Esophagus squamous epithelium (tissue), 5 donors: ENCODE results near the gene PIAS4. TPM values are rescaled to one million over a fixed set of nuclear protein-coding genes. Genes with fewer than 3 reads are reported as not detected.

Source experiments
- DNase-seq: peaks from one replicate; lab custom pipeline; 2025; lab: John Stamatoyannopoulos, UW
- H3K27ac ChIP-seq, 4 donors: fragments of 200-600 bp; sonication (generic); one replicate each; pipeline ENCODE4 v1.5.1; 2016 to 2019; ENCODE audit warnings: mild to moderate bottlenecking in 1 of 4
- H3K27me3 ChIP-seq, 4 donors: fragments of 200-600 bp; sonication (generic); 1 replicate in 3 of 4; 2 replicates in 1 of 4; pipeline versions ENCODE4 v1.5.1 to v1.6.0; 2017 to 2021; ENCODE audit warnings: antibody characterized with exemption in 1 of 4
- H3K36me3 ChIP-seq, 3 donors: fragments of 200-600 bp; sonication (generic); one replicate each; pipeline ENCODE4 v1.5.1; 2016 to 2019
- H3K4me1 ChIP-seq, 3 donors: fragments of 200-600 bp; sonication (generic); one replicate each; pipeline ENCODE4 v1.5.1; 2017 to 2019
- H3K4me3 ChIP-seq, 4 donors: fragments of 200-600 bp; sonication (generic); 1 replicate in 3 of 4; 2 replicates in 1 of 4; pipeline ENCODE4 v1.5.1; 2016 to 2019; ENCODE audit warnings: mild to moderate bottlenecking in 2 of 4, moderate library complexity in 1 of 4
- H3K9me3 ChIP-seq, 3 donors: fragments of 200-600 bp; sonication (generic); one replicate each; pipeline ENCODE4 v1.5.1; 2016 to 2019
- POLR2A ChIP-seq, 4 donors: fragments of 450-650 bp; IDR thresholded peaks; one replicate each; pipeline ENCODE4 v1.6.1; 2017; ENCODE audit warnings: antibody characterized with exemption in 4 of 4, mild to moderate bottlenecking in 4 of 4, moderate library complexity in 3 of 4
- WGBS, 2 donors: methylation state at CpG; one replicate each; pipeline ENCODE4 v1.1.5; 2018; 5-methylcytosine and 5-hydroxymethylcytosine counted together
- intact Hi-C: fragments of 100-400 bp; cut with DNase I; formaldehyde crosslinking; loops from one replicate; pipeline ENCODE4 v1.15.0; 2022
- total RNA-seq, 4 donors: library from RNA; depleted of rRNA; stranded (reverse); fragments of >200 nt; gene quantifications; one replicate each; pipeline ENCODE4 v1.1.0, GENCODE V29; 2016
- TF ChIP-seq, protein P1 (sequence below), 6 experiments: fragments of 450-650 bp in 4 of 6; fragments of 200-600 bp in 2 of 6; sonication (generic) in 2 of 6; IDR thresholded peaks; one replicate each; pipeline ENCODE4 v1.5.1; 2016 to 2019; ENCODE audit warnings: antibody characterized with exemption in 6 of 6, mild to moderate bottlenecking in 4 of 6, moderate library complexity in 4 of 6
- donor health status: DM: yes; HTN: yes; CAD: no.

The PIAS4 gene
- total RNA-seq, 4 donors from 2014 or later: 11.4 to 15.1 (median 13.0) TPM

DNA sequence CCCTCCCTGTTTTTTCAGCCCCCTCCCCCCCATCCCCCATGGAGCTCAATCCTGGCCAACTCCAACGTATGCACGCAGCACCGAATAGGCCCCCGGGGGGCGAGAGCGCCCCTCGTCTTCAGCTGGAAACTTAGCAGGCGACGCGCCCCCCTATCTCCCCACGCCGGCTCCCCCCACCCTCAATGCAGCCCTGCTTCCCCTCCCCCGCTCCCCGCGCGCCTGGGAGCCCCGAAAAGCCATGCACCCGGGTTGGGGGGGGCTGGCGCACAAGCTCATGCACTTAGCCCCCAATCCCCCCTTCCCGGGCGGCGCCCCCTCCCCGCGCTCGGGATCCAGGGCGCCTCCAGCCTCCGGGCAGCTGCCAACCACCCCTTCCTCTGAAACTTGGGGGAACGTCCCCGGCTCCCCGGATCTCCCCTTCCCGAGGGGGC is 58.7 kb downstream of the PIAS4 start:
- TF ChIP-seq POLR2A (IDR thresholded peaks at IDR 0.05): no peak
- TF ChIP-seq, protein P1, sequence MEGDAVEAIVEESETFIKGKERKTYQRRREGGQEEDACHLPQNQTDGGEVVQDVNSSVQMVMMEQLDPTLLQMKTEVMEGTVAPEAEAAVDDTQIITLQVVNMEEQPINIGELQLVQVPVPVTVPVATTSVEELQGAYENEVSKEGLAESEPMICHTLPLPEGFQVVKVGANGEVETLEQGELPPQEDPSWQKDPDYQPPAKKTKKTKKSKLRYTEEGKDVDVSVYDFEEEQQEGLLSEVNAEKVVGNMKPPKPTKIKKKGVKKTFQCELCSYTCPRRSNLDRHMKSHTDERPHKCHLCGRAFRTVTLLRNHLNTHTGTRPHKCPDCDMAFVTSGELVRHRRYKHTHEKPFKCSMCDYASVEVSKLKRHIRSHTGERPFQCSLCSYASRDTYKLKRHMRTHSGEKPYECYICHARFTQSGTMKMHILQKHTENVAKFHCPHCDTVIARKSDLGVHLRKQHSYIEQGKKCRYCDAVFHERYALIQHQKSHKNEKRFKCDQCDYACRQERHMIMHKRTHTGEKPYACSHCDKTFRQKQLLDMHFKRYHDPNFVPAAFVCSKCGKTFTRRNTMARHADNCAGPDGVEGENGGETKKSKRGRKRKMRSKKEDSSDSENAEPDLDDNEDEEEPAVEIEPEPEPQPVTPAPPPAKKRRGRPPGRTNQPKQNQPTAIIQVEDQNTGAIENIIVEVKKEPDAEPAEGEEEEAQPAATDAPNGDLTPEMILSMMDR (IDR thresholded peaks at IDR 0.05): no peak
- H3K36me3 ChIP-seq: peaks cover 0 to 14% (median 5%) of the 10 kb centered on the region in 3 donors
- H3K9me3 ChIP-seq: no peaks in the 10 kb centered on the region
- no peaks in the 10 kb centered on the region for H3K27me3 ChIP-seq
- H3K27ac ChIP-seq: peak overlapping the region; percentile 99 to 100 (median 99)
- H3K4me3 ChIP-seq: peak overlapping the region; percentile 98 to 100 (median 99)
- H3K4me1 ChIP-seq: peaks cover 36 to 54% (median 43%) of the 10 kb centered on the region in 3 donors
- intact Hi-C loops: no loop called here
- WGBS, 2 donors: no CpG with 5 or more reads among the region's 31 CpGs
- DNase-seq: no peak

DNA sequence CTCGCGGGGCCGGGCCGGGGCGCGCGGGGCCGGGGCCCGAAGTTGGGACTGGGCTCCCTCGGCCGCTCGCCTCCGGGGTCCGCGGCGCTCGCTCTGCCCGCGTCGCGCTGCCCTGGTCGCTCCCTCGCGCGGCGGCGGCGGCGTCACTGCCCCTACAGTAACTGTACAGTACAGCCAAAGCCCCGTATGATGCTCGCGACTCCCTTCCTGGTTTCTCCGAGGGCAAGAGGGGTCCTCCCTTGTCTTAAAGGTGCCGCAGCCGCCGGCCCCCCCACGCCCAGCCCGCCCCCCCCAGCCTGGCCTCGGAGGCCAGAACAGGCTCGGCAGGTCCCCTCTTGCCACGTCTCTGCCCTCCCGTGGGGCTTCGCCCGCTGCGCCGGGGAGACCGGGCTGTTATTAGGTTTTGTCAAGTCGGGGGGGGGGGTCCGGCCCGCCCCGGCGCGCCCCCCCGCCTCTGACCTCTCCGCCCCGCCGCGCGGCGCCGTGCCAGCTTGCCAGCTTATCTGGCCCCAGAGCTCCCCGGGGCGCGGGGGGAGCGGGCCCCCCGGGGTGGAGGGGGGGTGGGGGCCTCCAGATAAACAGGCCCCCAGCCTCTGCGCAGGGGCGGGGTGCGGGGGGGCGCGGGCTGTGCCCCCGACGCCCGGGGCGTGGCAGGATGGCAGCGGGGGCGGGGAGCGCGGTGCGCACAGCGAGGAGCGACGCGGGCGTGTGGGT is 59.3 kb downstream of the PIAS4 start, which contains the start of gene ZBTB7A:
ZBTB7A (minus strand) TSS at position 218 of the 714 bp plus-strand sequence. CDS start 11,667 bp downstream, outside the sequence.
- intact Hi-C loops: no loop called here
- TF ChIP-seq POLR2A (IDR thresholded peaks at IDR 0.05): peak in 2 of 4 donors; percentile 56 to 65
- TF ChIP-seq, protein P1 (IDR thresholded peaks at IDR 0.05): peak in 1 of 6 experiments; percentile 21
- H3K4me3 ChIP-seq: peak within 1 kb of the TSS; percentile 98 to 100 (median 99)
- no peaks in the 10 kb centered on the region for H3K27me3 ChIP-seq
- peaks cover 0 to 14% (median 5%) of the 10 kb centered on the region in 3 donors for H3K36me3 ChIP-seq
- H3K27ac ChIP-seq: peak within 1 kb of the TSS; percentile 99 to 100 (median 99)
- no peaks in the 10 kb centered on the region for H3K9me3 ChIP-seq
- WGBS, 2 donors: no CpG with 5 or more reads among the region's 85 CpGs
- H3K4me1 ChIP-seq: peaks cover 29 to 47% (median 37%) of the 10 kb centered on the region in 3 donors
- DNase-seq: peak; percentile 73

DNA sequence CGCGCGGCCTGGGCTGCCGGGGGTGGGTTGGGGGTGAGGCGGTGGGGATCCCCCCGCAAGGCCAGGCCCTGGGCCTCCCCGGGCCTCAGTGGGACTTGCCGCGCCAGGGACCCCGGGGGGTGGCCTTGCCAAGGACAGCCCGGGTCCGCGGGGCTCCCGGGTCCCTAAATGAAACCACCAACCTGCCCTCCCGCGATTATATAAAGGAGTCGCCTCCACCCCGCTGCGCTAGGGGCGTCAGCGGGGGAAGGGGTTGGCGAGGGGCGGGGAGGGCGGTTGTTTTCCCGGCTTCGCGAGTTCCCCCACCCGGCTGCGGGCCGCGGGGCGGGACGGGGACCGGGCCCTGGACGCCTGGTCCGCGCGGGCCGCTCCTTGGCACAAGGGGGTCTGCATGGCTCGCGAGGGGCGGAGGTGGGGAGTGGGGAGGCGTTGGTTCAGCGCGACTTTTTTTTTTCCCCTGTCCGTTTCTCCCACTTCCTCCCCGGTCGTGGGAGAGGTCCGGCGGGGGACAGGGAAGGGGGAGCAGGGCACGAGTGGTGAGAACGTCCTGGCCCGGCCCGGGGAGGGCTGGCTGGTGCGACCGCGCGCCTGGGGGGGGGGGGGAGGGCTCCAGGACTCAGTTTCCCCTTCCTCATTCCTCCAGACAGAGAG is 60.0 kb downstream of the PIAS4 start:
- intact Hi-C loops: no loop called here
- Histone ChIP-seq H3K9me3 (no peaks in the 10 kb centered on the region), H3K27me3 (no peaks in the 10 kb centered on the region), H3K36me3 (peaks cover 0 to 13% (median 5%) of the 10 kb centered on the region in 3 donors), H3K27ac (peak overlapping the region; percentile 99 to 100 (median 99)), H3K4me3 (peak overlapping the region; percentile 98 to 100 (median 99)), H3K4me1 (peaks cover 22 to 41% (median 30%) of the 10 kb centered on the region in 3 donors)
- TF ChIP-seq POLR2A (IDR thresholded peaks at IDR 0.05): peak in 2 of 4 donors; percentile 27 to 49
- TF ChIP-seq, protein P1 (IDR thresholded peaks at IDR 0.05): peak in 1 of 6 experiments; percentile 13
- 0% methylated on average over 1 to 4 of the region's 58 CpGs for WGBS, 2 donors
- DNase-seq: no peak

DNA sequence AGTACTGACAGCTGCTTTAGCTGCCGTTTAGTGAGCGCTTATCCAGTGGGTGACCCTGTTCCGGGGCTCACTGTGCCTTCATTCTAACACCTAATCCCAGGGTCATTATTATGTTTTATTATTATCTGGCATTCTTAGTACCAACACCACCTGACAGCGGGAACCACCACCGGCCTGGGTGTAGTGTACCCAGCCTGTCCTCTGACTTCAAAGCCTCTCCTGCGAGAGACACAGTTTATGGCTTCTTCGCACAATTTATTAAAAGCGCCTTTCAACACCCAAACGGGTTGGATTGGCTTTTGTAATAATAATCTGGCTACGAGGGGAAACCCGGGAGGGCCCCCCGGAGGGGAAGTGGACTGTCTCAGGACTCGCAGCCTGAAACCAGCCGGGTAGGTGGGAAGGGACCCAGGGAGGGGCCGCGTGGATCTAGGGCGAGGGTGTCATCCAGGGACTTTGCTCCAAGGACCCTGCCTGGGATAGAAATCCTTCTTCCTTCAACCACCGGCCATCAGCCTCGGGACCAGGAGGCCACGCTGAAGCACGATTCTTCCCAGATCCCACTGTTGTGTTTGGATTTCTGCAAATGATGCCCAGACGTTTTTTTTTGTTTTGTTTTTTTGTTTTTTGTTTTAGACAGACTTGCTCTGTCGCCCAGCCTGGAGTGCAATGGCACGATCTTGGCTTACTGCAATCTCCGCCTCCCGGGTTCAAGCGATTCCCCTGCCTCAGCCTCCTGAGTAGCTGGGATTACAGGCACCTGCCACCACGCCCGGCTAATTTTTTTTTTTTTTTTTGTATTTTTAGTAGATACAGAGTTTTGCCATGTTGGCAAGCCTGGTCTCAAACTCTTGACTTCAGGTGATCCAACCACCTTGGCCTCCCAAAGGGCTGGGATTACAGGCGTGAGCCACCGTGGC is 60.8 kb downstream of the PIAS4 start:
- Histone ChIP-seq H3K36me3 (peaks cover 0 to 5% (median under 1%) of the 10 kb centered on the region in 3 donors), H3K4me1 (peaks cover 15 to 33% (median 22%) of the 10 kb centered on the region in 3 donors), H3K9me3 (no peaks in the 10 kb centered on the region), H3K27ac (peak overlapping the region; percentile 99 to 100 (median 99)), H3K4me3 (peak overlapping the region; percentile 98 to 100 (median 99)), H3K27me3 (no peaks in the 10 kb centered on the region)
- no peak for DNase-seq
- intact Hi-C loops: no loop called here
- 22 to 24% methylated on average over 22 to 31 of the region's 31 CpGs for WGBS, 2 donors
- no peak for TF ChIP-seq POLR2A (IDR thresholded peaks at IDR 0.05)
- TF ChIP-seq, protein P1 (IDR thresholded peaks at IDR 0.05): no peak
